Muscle of leg (tissue), 11 donors: ENCODE measurements around the gene MT1B. TPM values are rescaled to one million over a fixed set of nuclear protein-coding genes. Genes with fewer than 3 reads are reported as not detected.

Source experiments
- DNase-seq: peaks from one replicate; pipeline ENCODE4 v3.0.0; 2013
- H3K27ac ChIP-seq: one replicate; pipeline ENCODE4 v1.5.1; 2013; ENCODE audit warnings: mild to moderate bottlenecking, low read length, control low read depth
- H3K27me3 ChIP-seq: one replicate; pipeline ENCODE4 v1.6.1; 2013; ENCODE audit warnings: low read length; ENCODE audit not compliant: control insufficient read depth, insufficient read depth
- H3K36me3 ChIP-seq: one replicate; pipeline ENCODE4 v1.6.1; 2013; ENCODE audit warnings: low read length; ENCODE audit not compliant: control insufficient read depth, insufficient read depth
- H3K4me1 ChIP-seq: one replicate; pipeline ENCODE4 v1.6.1; 2013; ENCODE audit warnings: low read length; ENCODE audit not compliant: control insufficient read depth, insufficient read depth
- H3K4me3 ChIP-seq: one replicate; pipeline ENCODE4 v1.5.1; 2013; ENCODE audit warnings: low read length, control low read depth
- H3K9me3 ChIP-seq: replicated peaks from 2 replicates; pipeline ENCODE4 v1.6.1; 2013; ENCODE audit warnings: low read depth, low read length; ENCODE audit not compliant: control insufficient read depth
- WGBS: methylation state at CpG from one replicate; pipeline ENCODE4 v1.1.5; 2013; ENCODE audit warnings: missing lambda C conversion rate; ENCODE audit not compliant: insufficient coverage; 5-methylcytosine and 5-hydroxymethylcytosine counted together
- polyA plus RNA-seq, 8 donors: library from polyadenylated mRNA; unstranded; fragments of 120-200 nt; gene quantifications; one replicate each; pipeline versions ENCODE4 v1.2.1 to v1.2.3, GENCODE V29; 2013; ENCODE audit warnings: inconsistent platforms in 1 of 8, low replicate concordance in 1 of 8; ENCODE audit not compliant: insufficient read length in 8 of 8, insufficient read depth in 1 of 8
- total RNA-seq: library from RNA; stranded (reverse); fragments of 120-200 nt; gene quantifications from one replicate; pipeline ENCODE4 v1.2.4, GENCODE V29; 2013

Gene MT1B
- total and polyA plus RNA-seq, 9 donors: 0.64 TPM; not detected in 8

DNA sequence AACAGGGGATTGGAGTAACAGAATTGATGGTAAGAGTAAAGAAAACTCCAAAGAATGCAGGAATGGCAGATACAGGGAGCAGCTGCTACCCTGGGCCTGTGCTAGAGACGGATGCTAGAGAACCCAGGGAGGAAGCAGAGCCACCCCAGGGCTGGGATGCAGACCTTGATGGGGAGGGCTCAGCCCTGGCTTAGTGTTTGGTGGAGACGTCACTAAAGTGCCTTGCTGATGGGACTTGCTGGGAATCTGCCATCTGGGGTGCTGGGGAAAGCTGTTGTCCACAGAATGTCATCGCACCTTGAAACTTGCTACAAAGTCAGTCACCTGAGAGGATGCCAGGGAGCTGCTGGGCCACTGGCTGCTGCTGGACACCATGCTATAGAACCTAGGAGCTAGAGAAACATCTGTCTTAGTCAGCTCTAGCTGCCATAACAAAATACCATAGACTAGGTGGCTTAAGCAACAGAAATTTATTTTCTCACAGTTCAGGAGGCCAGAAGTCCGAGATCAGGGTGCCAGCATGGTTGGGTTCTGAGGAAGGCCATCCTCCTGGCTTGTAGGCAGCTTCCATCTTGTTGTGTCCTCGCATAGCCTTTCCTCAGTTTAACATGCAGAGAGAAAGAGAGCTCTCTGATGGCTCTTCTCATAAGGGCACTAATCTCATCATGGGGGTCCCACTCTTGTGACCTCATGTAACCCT is 45.9 kb downstream of the MT1B start:
- Histone ChIP-seq H3K9me3 (peaks cover 6% of the 10 kb centered on the region), H3K27ac (no peak overlapping the region), H3K4me1 (no peaks in the 10 kb centered on the region), H3K4me3 (no peak overlapping the region), H3K36me3 (no peaks in the 10 kb centered on the region), H3K27me3 (peaks cover 5% of the 10 kb centered on the region)
- no peak for DNase-seq
- 83% methylated on average over 5 of the region's 5 CpGs for WGBS

DNA sequence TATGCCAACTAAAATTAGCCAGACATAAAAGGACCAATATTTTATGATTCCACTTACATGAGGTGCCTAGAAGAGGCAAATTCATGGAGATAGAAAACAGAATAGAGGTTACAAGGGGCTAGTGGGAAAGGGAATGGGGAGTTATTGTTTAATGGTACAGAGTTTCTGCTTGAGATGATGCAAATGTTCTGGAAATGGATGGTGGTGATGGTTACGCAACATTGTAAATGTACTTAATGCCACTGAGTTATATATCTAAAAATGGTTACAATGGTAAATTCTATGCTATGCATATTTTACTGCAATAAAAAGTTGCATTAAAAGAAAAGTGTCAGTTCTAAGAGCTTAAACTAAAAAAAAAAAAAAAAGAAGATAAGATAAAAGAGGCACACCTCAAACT is 48.5 kb downstream of the MT1B start:
- no peaks in the 10 kb centered on the region for H3K36me3 ChIP-seq
- H3K4me3 ChIP-seq: no peak overlapping the region
- DNase-seq: no peak
- no CpG with 5 or more reads among the region's 1 CpG for WGBS
- H3K9me3 ChIP-seq: peaks cover 6% of the 10 kb centered on the region
- no peak overlapping the region for H3K27ac ChIP-seq
- no peaks in the 10 kb centered on the region for H3K4me1 ChIP-seq
- peaks cover 5% of the 10 kb centered on the region for H3K27me3 ChIP-seq

- no peak overlapping the region for H3K27ac ChIP-seq
- peaks cover 6% of the 10 kb centered on the region for H3K9me3 ChIP-seq
- no peak for DNase-seq
- peaks cover 7% of the 10 kb centered on the region for H3K27me3 ChIP-seq
- H3K4me3 ChIP-seq: no peak overlapping the region
- WGBS: 100% methylated on average over 1 of the region's 1 CpG
- no peaks in the 10 kb centered on the region for H3K36me3 ChIP-seq
- H3K4me1 ChIP-seq: no peaks in the 10 kb centered on the region
These were observed 48.9 kb downstream of the MT1B start for GRCh38 chr16:56700631-56701030.

- no peak for DNase-seq
- Histone ChIP-seq H3K9me3 (peaks cover 6% of the 10 kb centered on the region), H3K4me1 (no peaks in the 10 kb centered on the region), H3K27me3 (peaks cover 7% of the 10 kb centered on the region), H3K4me3 (no peak overlapping the region), H3K36me3 (no peaks in the 10 kb centered on the region), H3K27ac (no peak overlapping the region)
- WGBS: 53% methylated on average over 4 of the region's 7 CpGs
These were observed 49.8 kb downstream of the MT1B start for GRCh38 chr16:56701534-56701933.

Other genes with a start within 250 kb of the MT1B start
- 49.1 TPM for gene AMFR, start 226.3 kb upstream of the MT1B start, total RNA-seq
- 10 to 100 TPM; 36.6 to 70.4 (median 51.5) TPM for gene AMFR, start 226.3 kb upstream of the MT1B start, polyA plus RNA-seq
- 73.8 TPM for gene NUDT21, start 200.6 kb upstream of the MT1B start, total RNA-seq
- gene NUDT21, start 200.6 kb upstream of the MT1B start, polyA plus RNA-seq: 10 to 100 TPM; 47.3 to 77.1 (median 61.6) TPM
- gene OGFOD1, start 200.3 kb upstream of the MT1B start, total RNA-seq: 39.3 TPM
- gene OGFOD1, start 200.3 kb upstream of the MT1B start, polyA plus RNA-seq: 10 to 100 TPM; 30.7 to 46.2 (median 37.8) TPM
- gene BBS2, start 131.9 kb upstream of the MT1B start, total RNA-seq: 58.3 TPM
- 10 to 100 TPM; 27.9 to 42.7 (median 36.2) TPM for gene BBS2, start 131.9 kb upstream of the MT1B start, polyA plus RNA-seq
- not detected for gene MT4, start 86.8 kb upstream of the MT1B start, total RNA-seq
- gene MT4, start 86.8 kb upstream of the MT1B start, polyA plus RNA-seq: not detected
- 12.6 TPM for gene MT3, start 62.4 kb upstream of the MT1B start, total RNA-seq
- 10 to 100 TPM in 3 of 8 donors, 1 to 10 TPM in 5; 3.9 to 15.8 (median 9.0) TPM for gene MT3, start 62.4 kb upstream of the MT1B start, polyA plus RNA-seq
- 9.9 TPM for gene MT2A, start 43.3 kb upstream of the MT1B start, total RNA-seq
- 10 to 100 TPM; 14.6 to 31.5 (median 25.5) TPM for gene MT2A, start 43.3 kb upstream of the MT1B start, polyA plus RNA-seq
- gene MT1E, start 26.1 kb upstream of the MT1B start, total RNA-seq: 29.0 TPM
- 10 to 100 TPM in 5 of 8 donors, 1 to 10 TPM in 3; 7.4 to 18.6 (median 11.7) TPM for gene MT1E, start 26.1 kb upstream of the MT1B start, polyA plus RNA-seq
- gene MT1M, start 19.2 kb upstream of the MT1B start, total RNA-seq: 2.4 TPM
- 1 to 10 TPM in 2 of 8 donors, under 1 TPM in 6; 0.34 to 1.2 (median 0.59) TPM for gene MT1M, start 19.2 kb upstream of the MT1B start, polyA plus RNA-seq
- gene MT1A, start 13.2 kb upstream of the MT1B start, total RNA-seq: 0.58 TPM
- gene MT1A, start 13.2 kb upstream of the MT1B start, polyA plus RNA-seq: under 1 TPM in 2 of 8 donors, not detected in 6; 0.41 to 0.55 TPM
- gene MT1F, start 6.1 kb downstream of the MT1B start, total RNA-seq: not detected
- 1 to 10 TPM in 6 of 8 donors, under 1 TPM in 2; 0.35 to 3.9 (median 1.3) TPM for gene MT1F, start 6.1 kb downstream of the MT1B start, polyA plus RNA-seq
- gene MT1G, start 16.2 kb downstream of the MT1B start, total RNA-seq: 1.2 TPM
- gene MT1G, start 16.2 kb downstream of the MT1B start, polyA plus RNA-seq: 10 to 100 TPM in 2 of 8 donors, 1 to 10 TPM in 1, under 1 TPM in 3, not detected in 2; 0.42 to 21.4 (median 4.3) TPM
- gene MT1H, start 17.9 kb downstream of the MT1B start, total RNA-seq: 0.40 TPM
- gene MT1H, start 17.9 kb downstream of the MT1B start, polyA plus RNA-seq: 1 to 10 TPM in 3 of 8 donors, under 1 TPM in 1, not detected in 4; 0.47 to 8.7 (median 6.6) TPM
- gene MT1X, start 30.6 kb downstream of the MT1B start, total RNA-seq: 16.8 TPM
- gene MT1X, start 30.6 kb downstream of the MT1B start, polyA plus RNA-seq: 10 to 100 TPM in 6 of 8 donors, 1 to 10 TPM in 2; 7.3 to 15.6 (median 11.0) TPM
- gene NUP93, start 78.2 kb downstream of the MT1B start, total RNA-seq: 54.6 TPM
- gene NUP93, start 78.2 kb downstream of the MT1B start, polyA plus RNA-seq: 10 to 100 TPM; 42.9 to 49.1 (median 45.1) TPM
- gene SLC12A3, start 213.3 kb downstream of the MT1B start, total RNA-seq: 0.04 TPM
- gene SLC12A3, start 213.3 kb downstream of the MT1B start, polyA plus RNA-seq: under 1 TPM in 6 of 8 donors, not detected in 2; 0.03 to 0.07 (median 0.04) TPM